ENCODE results near the gene COL4A2.
A peak's percentile ranks its signal among the peaks of the same experiment; 100 is the strongest.

Gene COL4A2

GRCh38 chr13:110354715-110355473, 47.8 kb downstream of the COL4A2 start:
- no peak for DNase-seq (ENCODE audit: low spot score)

- no peak for DNase-seq (ENCODE audit: low spot score)
Measured at GRCh38 chr13:110356362-110356761, 49.3 kb downstream of the COL4A2 start.

GRCh38 chr13:110358381-110358780, 51.3 kb downstream of the COL4A2 start:
- DNase-seq (ENCODE audit: low spot score) = no peak

GRCh38 chr13:110359840-110360301, 52.8 kb downstream of the COL4A2 start:
- DNase-seq (ENCODE audit: low spot score) = no peak

GRCh38 chr13:110360598-110360997, 53.5 kb downstream of the COL4A2 start:
- no peak for DNase-seq (ENCODE audit: low spot score)

- no peak for DNase-seq (ENCODE audit: low spot score)
Measured at GRCh38 chr13:110361365-110361911, 54.4 kb downstream of the COL4A2 start.

- peak; percentile 63 for DNase-seq (ENCODE audit: low spot score)
Measured at GRCh38 chr13:110363010-110363409, 55.9 kb downstream of the COL4A2 start.

- DNase-seq (ENCODE audit: low spot score) = no peak
Measured at GRCh38 chr13:110364081-110364480, 57.0 kb downstream of the COL4A2 start.

GRCh38 chr13:110365876-110366275, 58.8 kb downstream of the COL4A2 start:
- DNase-seq (ENCODE audit: low spot score) = no peak

- no peak for DNase-seq (ENCODE audit: low spot score)
Measured at GRCh38 chr13:110366733-110367132, 59.6 kb downstream of the COL4A2 start.

- DNase-seq (ENCODE audit: low spot score) = no peak
Measured at GRCh38 chr13:110367620-110368019, 60.5 kb downstream of the COL4A2 start.

- no peak for DNase-seq (ENCODE audit: low spot score)
Measured at GRCh38 chr13:110368408-110368807, 61.3 kb downstream of the COL4A2 start.

- DNase-seq (ENCODE audit: low spot score) = no peak
Measured at GRCh38 chr13:110369400-110369799, 62.3 kb downstream of the COL4A2 start.

- DNase-seq (ENCODE audit: low spot score) = no peak
Measured at GRCh38 chr13:110371550-110372465, 64.7 kb downstream of the COL4A2 start.

- no peak for DNase-seq (ENCODE audit: low spot score)
Measured at GRCh38 chr13:110372676-110373075, 65.6 kb downstream of the COL4A2 start.

GRCh38 chr13:110373617-110374016, 66.5 kb downstream of the COL4A2 start:
- no peak for DNase-seq (ENCODE audit: low spot score)

- DNase-seq (ENCODE audit: low spot score) = no peak
Measured at GRCh38 chr13:110374431-110375370, 67.6 kb downstream of the COL4A2 start.

GRCh38 chr13:110376120-110376519, 69.0 kb downstream of the COL4A2 start:
- no peak for DNase-seq (ENCODE audit: low spot score)

- DNase-seq (ENCODE audit: low spot score) = no peak
Measured at GRCh38 chr13:110377178-110377825, 70.2 kb downstream of the COL4A2 start.

- no peak for DNase-seq (ENCODE audit: low spot score)
Measured at GRCh38 chr13:110377826-110378201, 70.7 kb downstream of the COL4A2 start.

GRCh38 chr13:110379358-110379757, 72.3 kb downstream of the COL4A2 start:
- no peak for DNase-seq (ENCODE audit: low spot score)
